ENCODE data around the gene CDYL2.

GRCh38 chr16:80591071-80591915 lies 213.1 kb downstream of the CDYL2 start:
- TF ChIP-seq GATA2 (IDR thresholded peaks at IDR 0.05; ENCODE audit: low read depth, low read length) (no peak), GATA3 (IDR thresholded peaks at IDR 0.05; ENCODE audit: low read depth, low read length) (no peak)
